HG03135 (cell line): ENCODE results near the gene TSPAN9.

ENCODE experiments used
- ATAC-seq: cut with Tn5 transposase; IDR thresholded peaks from one replicate; pipeline ENCODE4 v1.9.1; 2021; ENCODE audit warnings: mild to moderate bottlenecking, moderate library complexity; ENCODE audit not compliant: unreplicated experiment

Gene TSPAN9

GRCh38 chr12:3097836-3098235 lies 20.7 kb downstream of the TSPAN9 start:
- no peak for ATAC-seq

GRCh38 chr12:3098436-3098835 lies 21.3 kb downstream of the TSPAN9 start:
- no peak for ATAC-seq

GRCh38 chr12:3099146-3099545 lies 22.0 kb downstream of the TSPAN9 start:
- ATAC-seq = no peak

- ATAC-seq = no peak
Measured at GRCh38 chr12:3101309-3102024, 24.3 kb downstream of the TSPAN9 start.

- ATAC-seq = no peak
Measured at GRCh38 chr12:3102771-3103410, 25.7 kb downstream of the TSPAN9 start.

- ATAC-seq = no peak
Measured at GRCh38 chr12:3103806-3104205, 26.6 kb downstream of the TSPAN9 start.

- ATAC-seq = no peak
Measured at GRCh38 chr12:3105690-3106479, 28.7 kb downstream of the TSPAN9 start.

- ATAC-seq = no peak
Measured at GRCh38 chr12:3106579-3106978, 29.4 kb downstream of the TSPAN9 start.

GRCh38 chr12:3107071-3107583 lies 29.9 kb downstream of the TSPAN9 start:
- ATAC-seq = no peak

- ATAC-seq = no peak
Measured at GRCh38 chr12:3107954-3108353, 30.8 kb downstream of the TSPAN9 start.

- no peak for ATAC-seq
Measured at GRCh38 chr12:3110578-3110977, 33.4 kb downstream of the TSPAN9 start.

- ATAC-seq = no peak
Measured at GRCh38 chr12:3113671-3114325, 36.6 kb downstream of the TSPAN9 start.

- ATAC-seq = no peak
Measured at GRCh38 chr12:3114671-3115070, 37.5 kb downstream of the TSPAN9 start.

- ATAC-seq = no peak
Measured at GRCh38 chr12:3115078-3115477, 37.9 kb downstream of the TSPAN9 start.

- no peak for ATAC-seq
Measured at GRCh38 chr12:3116106-3116844, 39.1 kb downstream of the TSPAN9 start.

GRCh38 chr12:3117144-3117581 lies 40.0 kb downstream of the TSPAN9 start:
- no peak for ATAC-seq

GRCh38 chr12:3117591-3118015 lies 40.4 kb downstream of the TSPAN9 start:
- no peak for ATAC-seq

- ATAC-seq = no peak
Measured at GRCh38 chr12:3119192-3119755, 42.1 kb downstream of the TSPAN9 start.

- ATAC-seq = no peak
Measured at GRCh38 chr12:3119756-3120601, 42.8 kb downstream of the TSPAN9 start.
